Measurements from ENCODE around the gene GNAQ.
A peak's percentile ranks its signal among the peaks of the same experiment; 100 is the strongest.

GNAQ gene

DNA sequence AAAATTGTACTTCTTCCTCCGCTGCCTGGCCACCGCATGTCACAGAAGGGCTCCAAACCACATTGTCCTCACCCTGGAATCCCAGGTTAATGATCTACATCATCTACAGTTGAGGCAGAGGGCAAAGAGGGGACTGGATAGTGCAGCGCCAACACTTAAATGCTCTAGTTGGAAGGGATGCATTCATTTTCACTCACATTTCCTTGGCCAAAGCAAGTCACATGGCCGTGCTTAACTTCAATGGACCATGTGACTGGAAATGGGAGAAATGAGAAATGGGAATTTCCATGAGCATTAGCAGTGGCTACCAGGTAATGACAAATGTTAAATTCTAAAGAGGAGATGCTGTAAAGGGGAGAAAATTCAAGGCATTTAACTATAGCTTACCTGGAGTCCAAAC, 13.3 kb upstream of the GNAQ start:
- no peak for DNase-seq (ENCODE audit: low read depth)
- TF ChIP-seq MYC (IDR thresholded peaks at IDR 0.05; ENCODE audit: low read depth, low read length): no peak
- TF ChIP-seq, protein P1, sequence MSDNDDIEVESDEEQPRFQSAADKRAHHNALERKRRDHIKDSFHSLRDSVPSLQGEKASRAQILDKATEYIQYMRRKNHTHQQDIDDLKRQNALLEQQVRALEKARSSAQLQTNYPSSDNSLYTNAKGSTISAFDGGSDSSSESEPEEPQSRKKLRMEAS (IDR thresholded peaks at IDR 0.05; ENCODE audit: low read depth, low read length): no peak
- TF ChIP-seq POLR2A (IDR thresholded peaks at IDR 0.05; ENCODE audit: extremely low read depth, insufficient read length): no peak
- TF ChIP-seq, protein P2, sequence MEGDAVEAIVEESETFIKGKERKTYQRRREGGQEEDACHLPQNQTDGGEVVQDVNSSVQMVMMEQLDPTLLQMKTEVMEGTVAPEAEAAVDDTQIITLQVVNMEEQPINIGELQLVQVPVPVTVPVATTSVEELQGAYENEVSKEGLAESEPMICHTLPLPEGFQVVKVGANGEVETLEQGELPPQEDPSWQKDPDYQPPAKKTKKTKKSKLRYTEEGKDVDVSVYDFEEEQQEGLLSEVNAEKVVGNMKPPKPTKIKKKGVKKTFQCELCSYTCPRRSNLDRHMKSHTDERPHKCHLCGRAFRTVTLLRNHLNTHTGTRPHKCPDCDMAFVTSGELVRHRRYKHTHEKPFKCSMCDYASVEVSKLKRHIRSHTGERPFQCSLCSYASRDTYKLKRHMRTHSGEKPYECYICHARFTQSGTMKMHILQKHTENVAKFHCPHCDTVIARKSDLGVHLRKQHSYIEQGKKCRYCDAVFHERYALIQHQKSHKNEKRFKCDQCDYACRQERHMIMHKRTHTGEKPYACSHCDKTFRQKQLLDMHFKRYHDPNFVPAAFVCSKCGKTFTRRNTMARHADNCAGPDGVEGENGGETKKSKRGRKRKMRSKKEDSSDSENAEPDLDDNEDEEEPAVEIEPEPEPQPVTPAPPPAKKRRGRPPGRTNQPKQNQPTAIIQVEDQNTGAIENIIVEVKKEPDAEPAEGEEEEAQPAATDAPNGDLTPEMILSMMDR (IDR thresholded peaks at IDR 0.05; ENCODE audit: low read depth, low read length): no peak

DNA sequence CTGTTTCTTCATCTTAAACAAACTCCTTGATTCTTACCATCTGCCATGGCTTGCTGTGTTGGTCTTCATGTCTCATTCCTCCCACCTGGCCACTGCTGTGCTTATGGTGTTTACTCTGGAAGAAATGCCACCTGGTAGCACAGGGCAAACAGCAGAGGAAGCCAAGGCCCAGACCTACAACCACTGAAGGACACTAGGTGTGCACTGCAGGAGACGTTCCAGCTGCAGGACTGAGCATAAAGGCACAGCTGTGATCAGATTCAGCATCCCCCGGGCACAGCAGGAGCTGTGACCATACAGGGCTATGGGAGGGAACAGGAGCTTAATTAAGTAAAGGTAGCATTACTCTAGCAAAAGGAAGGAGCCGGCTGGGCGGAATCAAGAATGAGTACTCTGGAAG, 12.6 kb upstream of the GNAQ start:
- TF ChIP-seq POLR2A (IDR thresholded peaks at IDR 0.05; ENCODE audit: extremely low read depth, insufficient read length): no peak
- TF ChIP-seq MYC (IDR thresholded peaks at IDR 0.05; ENCODE audit: low read depth, low read length): no peak
- TF ChIP-seq, protein P2 (IDR thresholded peaks at IDR 0.05; ENCODE audit: low read depth, low read length): no peak
- TF ChIP-seq, protein P1 (IDR thresholded peaks at IDR 0.05; ENCODE audit: low read depth, low read length): no peak
- no peak for DNase-seq (ENCODE audit: low read depth)

More for the DNA sequence above, 13.3 kb upstream of the GNAQ start:
- H3K4me3 ChIP-seq (ENCODE audit: low read depth, low read length): no peak overlapping the region

DNA sequence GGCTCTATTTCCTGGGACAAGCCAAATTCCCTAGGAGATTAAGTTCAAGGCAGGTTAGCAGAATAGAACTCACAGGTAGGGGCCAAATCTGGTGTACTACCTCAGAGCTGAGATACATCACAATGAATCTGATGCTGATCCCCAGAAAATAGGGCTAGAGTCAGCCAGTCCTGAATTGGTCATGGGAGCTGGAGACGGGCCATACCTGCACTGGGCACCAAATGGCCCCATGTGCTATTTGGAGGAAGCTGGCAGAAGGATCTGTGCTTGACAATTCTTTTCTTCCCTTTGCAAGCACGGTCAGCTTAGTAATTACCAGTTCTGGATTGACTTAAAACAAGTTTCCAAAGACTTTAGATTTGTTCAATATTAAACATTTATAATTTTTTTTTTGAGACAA, 10.4 kb upstream of the GNAQ start:
- no peak for DNase-seq (ENCODE audit: low read depth)
- no peak overlapping the region for H3K4me3 ChIP-seq (ENCODE audit: low read depth, low read length)
- TF ChIP-seq, protein P2 (IDR thresholded peaks at IDR 0.05; ENCODE audit: low read depth, low read length): no peak

More for the DNA sequence above, 12.6 kb upstream of the GNAQ start:
- H3K4me3 ChIP-seq (ENCODE audit: low read depth, low read length): no peak overlapping the region

DNA sequence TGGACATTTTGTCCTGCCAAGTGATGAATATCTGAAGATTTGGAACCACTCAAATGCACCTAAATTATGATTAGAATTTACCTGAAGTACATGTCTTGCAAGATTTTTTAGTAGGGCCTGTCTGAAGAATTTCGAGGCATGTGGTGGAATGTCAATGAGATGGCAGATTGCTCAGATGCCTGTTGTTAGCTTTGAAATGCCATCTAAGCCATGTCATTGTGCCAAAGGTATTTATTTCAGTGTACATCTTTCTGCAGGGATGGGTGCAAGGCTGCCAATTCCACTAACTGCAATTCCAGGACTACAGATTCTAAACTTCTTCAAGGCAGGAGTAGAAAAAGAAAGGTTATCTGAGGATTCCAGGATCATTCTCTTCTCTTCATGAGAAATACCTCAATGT, 9.1 kb upstream of the GNAQ start:
- TF ChIP-seq POLR2A (IDR thresholded peaks at IDR 0.05; ENCODE audit: extremely low read depth, insufficient read length): no peak
- TF ChIP-seq, protein P1 (IDR thresholded peaks at IDR 0.05; ENCODE audit: low read depth, low read length): no peak
- H3K4me3 ChIP-seq (ENCODE audit: low read depth, low read length): no peak overlapping the region
- DNase-seq (ENCODE audit: low read depth): no peak

DNA sequence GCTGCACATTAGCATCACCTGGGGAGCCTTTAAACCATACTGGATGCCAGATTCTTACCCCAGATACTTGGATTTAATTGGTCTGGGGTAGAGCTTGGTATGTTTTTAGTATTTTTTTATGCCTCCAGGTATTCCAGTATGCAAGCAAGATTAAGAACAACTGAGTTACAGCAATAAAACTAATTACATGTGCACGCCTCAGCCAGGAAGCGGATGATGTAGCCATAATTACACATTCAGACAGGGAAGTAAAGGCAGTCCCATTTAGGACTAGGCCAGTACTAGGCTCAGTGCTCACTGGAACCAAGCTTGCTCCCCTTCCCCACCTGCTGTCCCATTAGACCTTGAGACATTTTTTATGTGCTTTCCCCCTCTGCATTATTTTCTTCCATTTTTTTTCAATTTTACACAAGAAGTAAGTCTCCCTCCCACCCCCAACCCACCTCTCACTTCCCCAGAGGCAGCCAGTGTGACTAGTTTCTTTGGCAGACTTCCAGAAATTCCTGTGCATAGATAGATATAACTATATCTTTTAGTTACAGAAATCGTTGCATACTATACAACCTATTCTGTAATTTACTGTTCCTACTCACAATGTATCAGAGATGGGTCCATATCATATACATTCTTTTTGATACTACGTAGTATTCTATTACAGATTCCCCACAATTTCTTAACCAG, 7.1 kb upstream of the GNAQ start:
- H3K4me3 ChIP-seq (ENCODE audit: low read depth, low read length): no peak overlapping the region
- TF ChIP-seq, protein P1 (IDR thresholded peaks at IDR 0.05; ENCODE audit: low read depth, low read length): no peak
- TF ChIP-seq MYC (IDR thresholded peaks at IDR 0.05; ENCODE audit: low read depth, low read length): no peak
- TF ChIP-seq, protein P2 (IDR thresholded peaks at IDR 0.05; ENCODE audit: low read depth, low read length): no peak
- TF ChIP-seq POLR2A (IDR thresholded peaks at IDR 0.05; ENCODE audit: extremely low read depth, insufficient read length): no peak
- DNase-seq (ENCODE audit: low read depth): no peak

DNA sequence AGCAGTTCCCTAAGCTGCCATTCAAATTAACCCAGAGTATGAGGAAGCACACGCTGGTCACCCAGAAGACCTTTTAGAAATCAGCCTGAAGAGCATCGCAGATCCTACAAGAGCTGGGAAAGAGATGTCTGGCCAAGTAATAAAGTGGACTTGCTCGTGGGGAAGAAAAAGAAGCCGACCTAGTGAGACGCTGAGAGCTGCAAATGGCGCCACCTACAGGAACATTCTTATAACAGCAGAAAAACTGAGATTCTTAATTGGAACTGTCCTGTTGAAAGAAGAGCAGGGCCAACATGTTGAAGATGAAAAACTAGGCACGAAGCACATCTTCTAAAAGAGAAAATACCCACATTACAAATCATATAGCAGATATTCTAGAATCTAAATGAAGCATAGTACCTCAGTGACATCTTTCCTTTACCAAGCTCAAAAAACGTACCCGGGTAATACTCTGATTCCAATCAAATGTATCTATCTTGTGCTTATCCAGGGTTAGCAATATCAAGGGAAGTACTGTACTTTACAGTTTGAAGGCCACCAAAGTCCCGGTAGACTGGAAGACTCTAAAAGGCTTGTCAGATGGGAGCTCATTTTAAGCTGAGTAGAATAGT, 3.9 kb upstream of the GNAQ start:
- TF ChIP-seq MYC (IDR thresholded peaks at IDR 0.05; ENCODE audit: low read depth, low read length): 0 out of 2 replicates have a peak, but pooled peaks have one; percentile 35
- TF ChIP-seq, protein P1 (IDR thresholded peaks at IDR 0.05; ENCODE audit: low read depth, low read length): no peak
- TF ChIP-seq, protein P2 (IDR thresholded peaks at IDR 0.05; ENCODE audit: low read depth, low read length): peak; percentile 68
- DNase-seq (ENCODE audit: low read depth): peak; percentile 89
- no peak overlapping the region for H3K4me3 ChIP-seq (ENCODE audit: low read depth, low read length)
